ENCODE measurements around the gene SPPL3.
"Not testable (repeated sequence)": the region's sequence is repeated elsewhere in the genome, so short reads cannot be mapped to it uniquely, and the experiment has no call there.

The SPPL3 gene

DNA sequence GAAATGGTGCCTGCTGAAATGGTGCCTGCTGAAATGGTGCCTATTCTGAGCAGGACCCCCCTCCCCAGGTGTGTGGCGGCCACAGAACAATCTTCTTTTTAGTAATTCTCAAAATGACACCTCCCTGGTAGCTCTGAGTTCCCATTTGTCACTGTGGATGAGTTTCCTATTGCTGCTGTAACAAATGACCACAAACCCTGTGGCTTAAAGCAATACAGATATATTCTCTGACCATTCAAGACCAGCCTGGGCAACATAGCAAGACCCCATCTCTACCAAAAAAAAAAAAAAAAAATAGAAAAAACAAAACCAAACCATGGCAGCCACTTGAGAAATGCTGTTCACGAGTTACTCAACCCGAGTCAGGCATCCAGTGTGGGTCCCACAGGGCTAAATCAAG, 170.6 kb downstream of the SPPL3 start:
- Histone ChIP-seq H3K27ac (replicated peaks) (no peak overlapping the region), H3K27me3 (ENCODE audit: insufficient read depth, poor library complexity, severe bottlenecking) (no peaks in the 10 kb centered on the region), H3K4me3 (replicated peaks; ENCODE audit: insufficient read depth, low read length) (no peak overlapping the region)
- no peak for DNase-seq (ENCODE audit: low read depth in 1 of 2, low spot score in 1 of 2)
- TF ChIP-seq SPI1 (IDR thresholded peaks at IDR 0.05; ENCODE audit: borderline replicate concordance, low read depth), result no peak
- TF ChIP-seq GABPA (IDR thresholded peaks at IDR 0.05; ENCODE audit: low read depth), result no peak
- TF ChIP-seq, protein P1, sequence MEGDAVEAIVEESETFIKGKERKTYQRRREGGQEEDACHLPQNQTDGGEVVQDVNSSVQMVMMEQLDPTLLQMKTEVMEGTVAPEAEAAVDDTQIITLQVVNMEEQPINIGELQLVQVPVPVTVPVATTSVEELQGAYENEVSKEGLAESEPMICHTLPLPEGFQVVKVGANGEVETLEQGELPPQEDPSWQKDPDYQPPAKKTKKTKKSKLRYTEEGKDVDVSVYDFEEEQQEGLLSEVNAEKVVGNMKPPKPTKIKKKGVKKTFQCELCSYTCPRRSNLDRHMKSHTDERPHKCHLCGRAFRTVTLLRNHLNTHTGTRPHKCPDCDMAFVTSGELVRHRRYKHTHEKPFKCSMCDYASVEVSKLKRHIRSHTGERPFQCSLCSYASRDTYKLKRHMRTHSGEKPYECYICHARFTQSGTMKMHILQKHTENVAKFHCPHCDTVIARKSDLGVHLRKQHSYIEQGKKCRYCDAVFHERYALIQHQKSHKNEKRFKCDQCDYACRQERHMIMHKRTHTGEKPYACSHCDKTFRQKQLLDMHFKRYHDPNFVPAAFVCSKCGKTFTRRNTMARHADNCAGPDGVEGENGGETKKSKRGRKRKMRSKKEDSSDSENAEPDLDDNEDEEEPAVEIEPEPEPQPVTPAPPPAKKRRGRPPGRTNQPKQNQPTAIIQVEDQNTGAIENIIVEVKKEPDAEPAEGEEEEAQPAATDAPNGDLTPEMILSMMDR (IDR thresholded peaks at IDR 0.05; ENCODE audit: insufficient read depth, low read length), result no peak
- TF ChIP-seq, protein P2, sequence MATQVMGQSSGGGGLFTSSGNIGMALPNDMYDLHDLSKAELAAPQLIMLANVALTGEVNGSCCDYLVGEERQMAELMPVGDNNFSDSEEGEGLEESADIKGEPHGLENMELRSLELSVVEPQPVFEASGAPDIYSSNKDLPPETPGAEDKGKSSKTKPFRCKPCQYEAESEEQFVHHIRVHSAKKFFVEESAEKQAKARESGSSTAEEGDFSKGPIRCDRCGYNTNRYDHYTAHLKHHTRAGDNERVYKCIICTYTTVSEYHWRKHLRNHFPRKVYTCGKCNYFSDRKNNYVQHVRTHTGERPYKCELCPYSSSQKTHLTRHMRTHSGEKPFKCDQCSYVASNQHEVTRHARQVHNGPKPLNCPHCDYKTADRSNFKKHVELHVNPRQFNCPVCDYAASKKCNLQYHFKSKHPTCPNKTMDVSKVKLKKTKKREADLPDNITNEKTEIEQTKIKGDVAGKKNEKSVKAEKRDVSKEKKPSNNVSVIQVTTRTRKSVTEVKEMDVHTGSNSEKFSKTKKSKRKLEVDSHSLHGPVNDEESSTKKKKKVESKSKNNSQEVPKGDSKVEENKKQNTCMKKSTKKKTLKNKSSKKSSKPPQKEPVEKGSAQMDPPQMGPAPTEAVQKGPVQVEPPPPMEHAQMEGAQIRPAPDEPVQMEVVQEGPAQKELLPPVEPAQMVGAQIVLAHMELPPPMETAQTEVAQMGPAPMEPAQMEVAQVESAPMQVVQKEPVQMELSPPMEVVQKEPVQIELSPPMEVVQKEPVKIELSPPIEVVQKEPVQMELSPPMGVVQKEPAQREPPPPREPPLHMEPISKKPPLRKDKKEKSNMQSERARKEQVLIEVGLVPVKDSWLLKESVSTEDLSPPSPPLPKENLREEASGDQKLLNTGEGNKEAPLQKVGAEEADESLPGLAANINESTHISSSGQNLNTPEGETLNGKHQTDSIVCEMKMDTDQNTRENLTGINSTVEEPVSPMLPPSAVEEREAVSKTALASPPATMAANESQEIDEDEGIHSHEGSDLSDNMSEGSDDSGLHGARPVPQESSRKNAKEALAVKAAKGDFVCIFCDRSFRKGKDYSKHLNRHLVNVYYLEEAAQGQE (IDR thresholded peaks at IDR 0.05; ENCODE audit: insufficient replicate concordance, low read depth), result no peak
- no peak for TF ChIP-seq POLR2AphosphoS5 (IDR thresholded peaks at IDR 0.05; ENCODE audit: low read depth)

DNA sequence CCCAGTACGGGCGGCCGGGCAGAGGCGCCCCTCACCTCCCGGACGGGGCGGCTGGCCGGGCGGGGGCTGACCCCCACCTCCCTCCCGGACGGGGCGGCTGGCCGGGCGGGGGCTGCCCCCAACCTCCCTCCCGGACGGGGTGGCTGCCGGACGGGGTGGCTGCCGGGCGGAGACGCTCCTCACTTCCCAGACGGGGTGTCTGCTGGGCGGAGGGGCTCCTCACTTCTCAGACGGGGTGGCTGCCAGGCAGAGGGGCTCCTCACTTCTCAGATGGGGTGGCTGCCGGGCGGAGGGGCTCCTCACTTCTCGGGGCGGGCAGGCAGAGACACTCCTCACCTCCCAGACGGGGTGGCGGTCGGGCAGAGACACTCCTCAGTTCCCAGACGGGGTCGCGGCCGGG, 172.0 kb downstream of the SPPL3 start:
- not testable (repeated sequence) for H3K27ac ChIP-seq (replicated peaks); H3K4me3 ChIP-seq (replicated peaks; ENCODE audit: insufficient read depth, low read length); H3K27me3 ChIP-seq (ENCODE audit: insufficient read depth, poor library complexity, severe bottlenecking); DNase-seq (ENCODE audit: low read depth in 1 of 2, low spot score in 1 of 2)

DNA sequence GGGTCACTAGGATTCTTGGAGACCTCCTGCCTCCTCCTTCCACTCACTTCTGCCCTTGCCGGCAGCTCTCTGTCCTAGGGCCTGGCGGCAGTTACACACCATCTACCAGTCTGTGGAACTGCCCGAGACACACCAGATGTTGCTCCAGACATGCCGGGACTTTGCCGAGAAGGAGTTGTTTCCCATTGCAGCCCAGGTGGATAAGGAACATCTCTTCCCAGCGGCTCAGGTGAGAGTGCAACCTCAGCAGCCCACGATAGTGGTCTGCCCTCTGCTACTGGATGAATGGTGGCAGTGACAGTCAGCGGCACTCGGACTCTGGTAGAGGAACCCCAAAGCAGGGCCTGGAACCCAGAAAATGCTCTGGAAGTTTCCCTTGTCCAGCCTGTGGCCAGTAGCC, 177.2 kb downstream of the SPPL3 start:
- H3K4me3 ChIP-seq (replicated peaks; ENCODE audit: insufficient read depth, low read length), result no peak overlapping the region
- no peaks in the 10 kb centered on the region for H3K27me3 ChIP-seq (ENCODE audit: insufficient read depth, poor library complexity, severe bottlenecking)
- no peak for TF ChIP-seq GABPA (IDR thresholded peaks at IDR 0.05; ENCODE audit: low read depth)
- TF ChIP-seq, protein P1 (IDR thresholded peaks at IDR 0.05; ENCODE audit: insufficient read depth, low read length), result no peak
- no peak for TF ChIP-seq SPI1 (IDR thresholded peaks at IDR 0.05; ENCODE audit: borderline replicate concordance, low read depth)
- TF ChIP-seq, protein P2 (IDR thresholded peaks at IDR 0.05; ENCODE audit: insufficient replicate concordance, low read depth), result no peak
- TF ChIP-seq POLR2AphosphoS5 (IDR thresholded peaks at IDR 0.05; ENCODE audit: low read depth), result no peak
- no peak overlapping the region for H3K27ac ChIP-seq (replicated peaks)
- DNase-seq (ENCODE audit: low read depth in 1 of 2, low spot score in 1 of 2), result no peak

DNA sequence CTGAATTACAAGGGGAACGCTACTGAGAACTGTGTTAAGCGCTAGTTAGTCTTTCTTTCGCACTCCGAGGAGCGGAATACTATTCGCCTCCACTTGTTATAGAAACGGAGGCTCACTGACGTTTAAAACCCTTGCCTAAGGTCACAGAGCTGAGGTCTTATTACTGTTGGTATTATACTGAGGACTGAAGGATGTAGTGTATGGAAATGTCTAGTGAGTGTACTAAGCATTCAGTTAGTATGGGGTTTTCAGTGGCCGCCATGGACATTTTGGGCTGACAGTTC, 177.7 kb downstream of the SPPL3 start:
- TF ChIP-seq, protein P2 (IDR thresholded peaks at IDR 0.05; ENCODE audit: insufficient replicate concordance, low read depth), result no peak
- no peak for TF ChIP-seq SPI1 (IDR thresholded peaks at IDR 0.05; ENCODE audit: borderline replicate concordance, low read depth)
- TF ChIP-seq, protein P1 (IDR thresholded peaks at IDR 0.05; ENCODE audit: insufficient read depth, low read length), result no peak
- TF ChIP-seq POLR2AphosphoS5 (IDR thresholded peaks at IDR 0.05; ENCODE audit: low read depth), result no peak
- no peak for TF ChIP-seq GABPA (IDR thresholded peaks at IDR 0.05; ENCODE audit: low read depth)
- H3K27me3 ChIP-seq (ENCODE audit: insufficient read depth, poor library complexity, severe bottlenecking), result no peaks in the 10 kb centered on the region
- no peak for DNase-seq (ENCODE audit: low read depth in 1 of 2, low spot score in 1 of 2)
- no peak overlapping the region for H3K4me3 ChIP-seq (replicated peaks; ENCODE audit: insufficient read depth, low read length)
- H3K27ac ChIP-seq (replicated peaks), result no peak overlapping the region

Measured in HL-60 (cell line).